Osteocyte (in vitro differentiated cells): ENCODE measurements around the gene MICA. TPM values are rescaled to one million over a fixed set of nuclear protein-coding genes. Genes with fewer than 3 reads are reported as not detected.

Experiments used
- DNase-seq: peaks from one replicate; pipeline ENCODE4 v3.0.0; 2021; ENCODE audit warnings: mixed read lengths; ENCODE audit not compliant: unreplicated experiment; ENCODE audit errors: extremely low spot score
- H3K27ac Mint-ChIP-seq: one replicate; pipeline ENCODE4 v1.8.0; 2021; ENCODE audit warnings: mild to moderate bottlenecking, mixed read lengths; ENCODE audit not compliant: unreplicated experiment
- H3K27me3 Mint-ChIP-seq: one replicate; pipeline ENCODE4 v1.8.0; 2021; ENCODE audit warnings: mixed read lengths; ENCODE audit not compliant: unreplicated experiment
- H3K36me3 Mint-ChIP-seq: one replicate; pipeline ENCODE4 v1.8.0; 2021; ENCODE audit warnings: mixed read lengths; ENCODE audit not compliant: unreplicated experiment
- H3K4me1 Mint-ChIP-seq: one replicate; pipeline ENCODE4 v1.8.0; 2021; ENCODE audit warnings: mixed read lengths; ENCODE audit not compliant: unreplicated experiment
- H3K4me3 Mint-ChIP-seq: one replicate; pipeline ENCODE4 v1.8.0; 2021; ENCODE audit warnings: mild to moderate bottlenecking, moderate library complexity, mixed read lengths; ENCODE audit not compliant: unreplicated experiment
- H3K9me3 Mint-ChIP-seq: one replicate; pipeline ENCODE4 v1.8.0; 2021; ENCODE audit warnings: mixed read lengths; ENCODE audit not compliant: unreplicated experiment
- total RNA-seq: library from RNA; stranded (reverse); gene quantifications from 2 replicates; pipeline ENCODE4 v1.2.1, GENCODE V29; 2021
- TF ChIP-seq, protein P1 (sequence below): fragments of 200-600 bp; sonication (generic); IDR thresholded peaks from 2 replicates; pipeline ENCODE4 v1.5.0; 2021; ENCODE audit warnings: antibody characterized with exemption, mild to moderate bottlenecking, moderate library complexity

Gene MICA
- total RNA-seq, 1 donor from 2014 or later = 33.0 TPM

GRCh38 chr6:31418251-31418650, 14.9 kb downstream of the MICA start:
- no peak for DNase-seq
- TF ChIP-seq, protein P1, sequence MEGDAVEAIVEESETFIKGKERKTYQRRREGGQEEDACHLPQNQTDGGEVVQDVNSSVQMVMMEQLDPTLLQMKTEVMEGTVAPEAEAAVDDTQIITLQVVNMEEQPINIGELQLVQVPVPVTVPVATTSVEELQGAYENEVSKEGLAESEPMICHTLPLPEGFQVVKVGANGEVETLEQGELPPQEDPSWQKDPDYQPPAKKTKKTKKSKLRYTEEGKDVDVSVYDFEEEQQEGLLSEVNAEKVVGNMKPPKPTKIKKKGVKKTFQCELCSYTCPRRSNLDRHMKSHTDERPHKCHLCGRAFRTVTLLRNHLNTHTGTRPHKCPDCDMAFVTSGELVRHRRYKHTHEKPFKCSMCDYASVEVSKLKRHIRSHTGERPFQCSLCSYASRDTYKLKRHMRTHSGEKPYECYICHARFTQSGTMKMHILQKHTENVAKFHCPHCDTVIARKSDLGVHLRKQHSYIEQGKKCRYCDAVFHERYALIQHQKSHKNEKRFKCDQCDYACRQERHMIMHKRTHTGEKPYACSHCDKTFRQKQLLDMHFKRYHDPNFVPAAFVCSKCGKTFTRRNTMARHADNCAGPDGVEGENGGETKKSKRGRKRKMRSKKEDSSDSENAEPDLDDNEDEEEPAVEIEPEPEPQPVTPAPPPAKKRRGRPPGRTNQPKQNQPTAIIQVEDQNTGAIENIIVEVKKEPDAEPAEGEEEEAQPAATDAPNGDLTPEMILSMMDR = no peak

GRCh38 chr6:31419842-31420241, 16.4 kb downstream of the MICA start:
- H3K9me3 Mint-ChIP-seq = no peaks in the 10 kb centered on the region
- peaks cover 3% of the 10 kb centered on the region for H3K27me3 Mint-ChIP-seq
- DNase-seq = no peak
- H3K27ac Mint-ChIP-seq = no peak overlapping the region
- H3K4me3 Mint-ChIP-seq = no peak overlapping the region
- peaks cover 16% of the 10 kb centered on the region for H3K36me3 Mint-ChIP-seq
- H3K4me1 Mint-ChIP-seq = no peaks in the 10 kb centered on the region
- TF ChIP-seq, protein P1 = no peak

More at GRCh38 chr6:31418251-31418650, 14.9 kb downstream of the MICA start:
- Mint-ChIP-seq H3K36me3 (peaks cover 22% of the 10 kb centered on the region), H3K9me3 (no peaks in the 10 kb centered on the region), H3K4me1 (no peaks in the 10 kb centered on the region), H3K27ac (no peak overlapping the region), H3K4me3 (no peak overlapping the region), H3K27me3 (peaks cover 2% of the 10 kb centered on the region)

GRCh38 chr6:31420546-31420945, 17.2 kb downstream of the MICA start:
- H3K9me3 Mint-ChIP-seq = no peaks in the 10 kb centered on the region
- peaks cover 13% of the 10 kb centered on the region for H3K36me3 Mint-ChIP-seq
- no peaks in the 10 kb centered on the region for H3K4me1 Mint-ChIP-seq
- H3K4me3 Mint-ChIP-seq = no peak overlapping the region
- DNase-seq = no peak
- TF ChIP-seq, protein P1 = no peak
- no peak overlapping the region for H3K27ac Mint-ChIP-seq
- H3K27me3 Mint-ChIP-seq = peaks cover 8% of the 10 kb centered on the region

DNA sequence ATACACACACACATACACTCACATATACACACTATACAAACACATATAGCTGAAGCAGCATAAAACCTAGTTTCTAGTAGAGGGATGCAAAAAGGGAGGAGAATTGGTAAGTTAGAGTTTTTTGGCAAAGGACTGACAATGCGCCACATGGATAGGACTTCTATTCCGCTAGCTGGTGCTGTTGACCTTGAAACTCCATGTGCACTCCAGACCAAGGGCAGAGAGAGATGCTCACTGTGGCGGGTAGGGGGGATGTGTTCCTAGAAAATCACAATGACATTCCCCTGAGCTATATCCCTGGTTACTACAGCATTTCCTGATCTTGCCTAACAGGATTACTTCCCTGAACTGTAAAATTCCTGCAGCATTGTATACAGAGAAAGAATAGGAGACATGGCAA, 19.2 kb downstream of the MICA start:
- no peak overlapping the region for H3K27ac Mint-ChIP-seq
- DNase-seq = no peak
- TF ChIP-seq, protein P1 = no peak
- peaks cover 20% of the 10 kb centered on the region for H3K27me3 Mint-ChIP-seq
- H3K36me3 Mint-ChIP-seq = peaks cover under 1% of the 10 kb centered on the region
- no peak overlapping the region for H3K4me3 Mint-ChIP-seq
- no peaks in the 10 kb centered on the region for H3K9me3 Mint-ChIP-seq
- no peaks in the 10 kb centered on the region for H3K4me1 Mint-ChIP-seq

- H3K9me3 Mint-ChIP-seq = no peaks in the 10 kb centered on the region
- no peaks in the 10 kb centered on the region for H3K4me1 Mint-ChIP-seq
- H3K4me3 Mint-ChIP-seq = no peak overlapping the region
- TF ChIP-seq, protein P1 = no peak
- no peak for DNase-seq
- H3K36me3 Mint-ChIP-seq = no peaks in the 10 kb centered on the region
- H3K27ac Mint-ChIP-seq = no peak overlapping the region
- H3K27me3 Mint-ChIP-seq = peaks cover 20% of the 10 kb centered on the region
These were observed 20.2 kb downstream of the MICA start for GRCh38 chr6:31423550-31423949.
